ENCODE results near the gene WDR7.

Gene WDR7

GRCh38 chr18:56990678-56991077 lies 339.5 kb downstream of the WDR7 start:
- no peak for DNase-seq (ENCODE audit: low read depth in 2 of 2)

GRCh38 chr18:56992777-56993176 lies 341.6 kb downstream of the WDR7 start:
- DNase-seq (ENCODE audit: low read depth in 2 of 2), result no peak

GRCh38 chr18:56995579-56996188 lies 344.5 kb downstream of the WDR7 start:
- no peak for DNase-seq (ENCODE audit: low read depth in 2 of 2)

- no peak for DNase-seq (ENCODE audit: low read depth in 2 of 2)
Observed at GRCh38 chr18:56997200-56997599, 346.0 kb downstream of the WDR7 start.

GRCh38 chr18:56999823-57000222 lies 348.7 kb downstream of the WDR7 start:
- DNase-seq (ENCODE audit: low read depth in 2 of 2), result no peak

GRCh38 chr18:57002627-57003026 lies 351.5 kb downstream of the WDR7 start:
- no peak for DNase-seq (ENCODE audit: low read depth in 2 of 2)

GRCh38 chr18:57003342-57003741 lies 352.2 kb downstream of the WDR7 start:
- DNase-seq (ENCODE audit: low read depth in 2 of 2), result no peak

GRCh38 chr18:57004366-57005121 lies 353.4 kb downstream of the WDR7 start:
- DNase-seq (ENCODE audit: low read depth in 2 of 2), result no peak

- no peak for DNase-seq (ENCODE audit: low read depth in 2 of 2)
Observed at GRCh38 chr18:57008001-57008686, 357.0 kb downstream of the WDR7 start.

GRCh38 chr18:57009844-57010243 lies 358.7 kb downstream of the WDR7 start:
- no peak for DNase-seq (ENCODE audit: low read depth in 2 of 2)

GRCh38 chr18:57014772-57015413 lies 363.7 kb downstream of the WDR7 start:
- DNase-seq (ENCODE audit: low read depth in 2 of 2), result no peak

GRCh38 chr18:57015451-57015850 lies 364.3 kb downstream of the WDR7 start:
- DNase-seq (ENCODE audit: low read depth in 2 of 2), result no peak

GRCh38 chr18:57018845-57019244 lies 367.7 kb downstream of the WDR7 start:
- DNase-seq (ENCODE audit: low read depth in 2 of 2), result no peak

- no peak for DNase-seq (ENCODE audit: low read depth in 2 of 2)
Observed at GRCh38 chr18:57022716-57023115, 371.6 kb downstream of the WDR7 start.

GRCh38 chr18:57023275-57023882 lies 372.2 kb downstream of the WDR7 start:
- DNase-seq (ENCODE audit: low read depth in 2 of 2), result no peak

- no peak for DNase-seq (ENCODE audit: low read depth in 2 of 2)
Observed at GRCh38 chr18:57025540-57025939, 374.4 kb downstream of the WDR7 start.

- DNase-seq (ENCODE audit: low read depth in 2 of 2), result no peak
Observed at GRCh38 chr18:57026316-57026715, 375.2 kb downstream of the WDR7 start.

GRCh38 chr18:57027190-57027708 lies 376.1 kb downstream of the WDR7 start:
- DNase-seq (ENCODE audit: low read depth in 2 of 2), result no peak

GRCh38 chr18:57029761-57030160 lies 378.6 kb downstream of the WDR7 start:
- DNase-seq (ENCODE audit: low read depth in 2 of 2), result no peak

- no peak for DNase-seq (ENCODE audit: low read depth in 2 of 2)
Observed at GRCh38 chr18:57030417-57030816, 379.3 kb downstream of the WDR7 start.

GRCh38 chr18:57035590-57035989 lies 384.4 kb downstream of the WDR7 start:
- no peak for DNase-seq (ENCODE audit: low read depth in 2 of 2)

GRCh38 chr18:57038395-57038794 lies 387.2 kb downstream of the WDR7 start:
- no peak for DNase-seq (ENCODE audit: low read depth in 2 of 2)
